WTC11 (cell line): ENCODE results near the gene PLCB3. TPM values are rescaled to one million over a fixed set of nuclear protein-coding genes. Genes with fewer than 3 reads are reported as not detected.
A peak's percentile ranks its signal among the peaks of the same experiment; 100 is the strongest.

Experiments used
- ATAC-seq: fragments of 200-7000 bp; cut with Tn5 transposase; 2 replicates; pipeline ENCODE4 v1.10.0; 2021; ENCODE audit warnings: mild to moderate bottlenecking, moderate library complexity
- CTCF ChIA-PET: fragments of 300-600 bp; sonication (Branson Sonifier 250); formaldehyde crosslinking; loops from one replicate; lab custom pipeline; 2021; ENCODE audit warnings: antibody characterized with exemption; lab: Charles Lee
- POLR2A ChIA-PET: fragments of 350-600 bp; sonication (Branson Sonifier 250); formaldehyde crosslinking; loops from one replicate; lab custom pipeline; 2021; ENCODE audit warnings: antibody characterized with exemption; lab: Charles Lee
- DNase-seq: peaks from one replicate; pipeline ENCODE4 v3.0.0; 2021; ENCODE audit warnings: low spot score
- H3K27ac Mint-ChIP-seq: 2 replicates; pipeline ENCODE4 v1.8.0; 2021; ENCODE audit warnings: mixed read lengths
- H3K27me3 Mint-ChIP-seq: 2 replicates; pipeline ENCODE4 v1.8.0; 2021; ENCODE audit warnings: low read depth, mild to moderate bottlenecking, moderate library complexity, mixed read lengths
- H3K36me3 Mint-ChIP-seq: 2 replicates; pipeline ENCODE4 v1.8.0; 2021; ENCODE audit warnings: mixed read lengths
- H3K4me1 Mint-ChIP-seq: 2 replicates; pipeline ENCODE4 v1.8.0; 2022; ENCODE audit warnings: mixed read lengths
- H3K4me3 Mint-ChIP-seq: 2 replicates; pipeline ENCODE4 v1.8.0; 2021; ENCODE audit warnings: mild to moderate bottlenecking, moderate library complexity, mixed read lengths
- H3K9me3 Mint-ChIP-seq: 2 replicates; pipeline ENCODE4 v1.8.0; 2021; ENCODE audit warnings: mixed read lengths
- EMX1 ChIP-seq: fragments of 250-450 bp; sonication (Bioruptor Pico); IDR thresholded peaks from 2 replicates; pipeline ENCODE4 v1.8.0; 2021; ENCODE audit warnings: mild to moderate bottlenecking
- GRHL2 ChIP-seq: fragments of 250-450 bp; sonication (Bioruptor Pico); IDR thresholded peaks from 2 replicates; pipeline ENCODE4 v1.8.0; 2022; ENCODE audit warnings: mild to moderate bottlenecking, moderate library complexity; ENCODE audit not compliant: insufficient replicate concordance, severe bottlenecking
- RELA ChIP-seq: sonication (generic); formaldehyde crosslinking; IDR thresholded peaks from 2 replicates; pipeline ENCODE4 v1.8.1; 2022; ENCODE audit warnings: missing genetic modification reagents, mild to moderate bottlenecking, borderline replicate concordance
- SP1 ChIP-seq: sonication (generic); formaldehyde crosslinking; conservative IDR thresholded peaks from 2 replicates; pipeline ENCODE4 v1.8.1; 2022; ENCODE audit warnings: missing genetic modification reagents
- TEAD1 ChIP-seq: sonication (generic); formaldehyde crosslinking; IDR thresholded peaks from 2 replicates; pipeline ENCODE4 v1.8.0; 2022; ENCODE audit warnings: mild to moderate bottlenecking, missing genetic modification reagents
- TEAD4 ChIP-seq: sonication (generic); formaldehyde crosslinking; IDR thresholded peaks from 2 replicates; pipeline ENCODE4 v1.8.0; 2022; ENCODE audit warnings: mild to moderate bottlenecking, missing genetic modification reagents
- ZNF121 ChIP-seq: sonication (generic); formaldehyde crosslinking; IDR thresholded peaks from 2 replicates; pipeline ENCODE4 v1.8.0; 2023; ENCODE audit warnings: missing genetic modification reagents
- ZNF232 ChIP-seq: sonication (generic); formaldehyde crosslinking; IDR thresholded peaks from 2 replicates; pipeline ENCODE4 v1.8.0; 2022; ENCODE audit warnings: mild to moderate bottlenecking, missing genetic modification reagents
- ZNF317 ChIP-seq: sonication (generic); formaldehyde crosslinking; IDR thresholded peaks from 2 replicates; pipeline ENCODE4 v1.8.1; 2023; ENCODE audit warnings: low read depth, mild to moderate bottlenecking, moderate library complexity, missing genetic modification reagents, borderline replicate concordance
- ZNF396 ChIP-seq: fragments of 250-450 bp; sonication (Bioruptor Pico); IDR thresholded peaks from 2 replicates; pipeline ENCODE4 v1.8.0; 2021; ENCODE audit warnings: mild to moderate bottlenecking, moderate library complexity, borderline replicate concordance
- ZNF416 ChIP-seq: fragments of 250-450 bp; sonication (Bioruptor Pico); IDR thresholded peaks from 2 replicates; pipeline ENCODE4 v1.9.0; 2021; ENCODE audit warnings: mild to moderate bottlenecking, inconsistent platforms
- ZNF671 ChIP-seq: fragments of 250-450 bp; sonication (Bioruptor Pico); IDR thresholded peaks from 2 replicates; pipeline ENCODE4 v1.8.0; 2021; ENCODE audit warnings: mild to moderate bottlenecking
- total RNA-seq: library from RNA; stranded (reverse); gene quantifications from 3 replicates; pipeline ENCODE4 v1.2.3, GENCODE V29; 2021
- TF ChIP-seq, protein P1 (sequence below): sonication (generic); formaldehyde crosslinking; IDR thresholded peaks from 2 replicates; pipeline ENCODE4 v1.8.0; 2023; ENCODE audit warnings: mild to moderate bottlenecking, missing genetic modification reagents
- TF ChIP-seq, protein P2 (sequence below): sonication (generic); formaldehyde crosslinking; IDR thresholded peaks from 2 replicates; pipeline ENCODE4 v1.8.0; 2023; ENCODE audit warnings: missing genetic modification reagents
- TF ChIP-seq, protein P3 (sequence below): sonication (generic); formaldehyde crosslinking; IDR thresholded peaks from 2 replicates; pipeline ENCODE4 v1.8.1; 2022; ENCODE audit warnings: mild to moderate bottlenecking, moderate library complexity, missing genetic modification reagents
- TF ChIP-seq, protein P4 (sequence below): sonication (generic); formaldehyde crosslinking; IDR thresholded peaks from 2 replicates; pipeline ENCODE4 v1.8.1; 2022; ENCODE audit warnings: missing genetic modification reagents, borderline replicate concordance
- TF ChIP-seq, protein P5 (sequence below): sonication (generic); formaldehyde crosslinking; IDR thresholded peaks from 2 replicates; pipeline ENCODE4 v1.8.1; 2023; ENCODE audit warnings: mild to moderate bottlenecking, missing genetic modification reagents, moderate library complexity
- TF ChIP-seq, protein P6 (sequence below): sonication (generic); formaldehyde crosslinking; IDR thresholded peaks from 2 replicates; pipeline ENCODE4 v1.8.1; 2023; ENCODE audit warnings: mild to moderate bottlenecking, missing genetic modification reagents, borderline replicate concordance
- TF ChIP-seq, protein P7 (sequence below): fragments of 200-600 bp; IDR thresholded peaks from 2 replicates; pipeline ENCODE4 v1.8.0; 2022; ENCODE audit warnings: antibody characterized with exemption

Gene PLCB3
- total RNA-seq, 1 experiment from 2014 or later = 97.4 TPM

DNA sequence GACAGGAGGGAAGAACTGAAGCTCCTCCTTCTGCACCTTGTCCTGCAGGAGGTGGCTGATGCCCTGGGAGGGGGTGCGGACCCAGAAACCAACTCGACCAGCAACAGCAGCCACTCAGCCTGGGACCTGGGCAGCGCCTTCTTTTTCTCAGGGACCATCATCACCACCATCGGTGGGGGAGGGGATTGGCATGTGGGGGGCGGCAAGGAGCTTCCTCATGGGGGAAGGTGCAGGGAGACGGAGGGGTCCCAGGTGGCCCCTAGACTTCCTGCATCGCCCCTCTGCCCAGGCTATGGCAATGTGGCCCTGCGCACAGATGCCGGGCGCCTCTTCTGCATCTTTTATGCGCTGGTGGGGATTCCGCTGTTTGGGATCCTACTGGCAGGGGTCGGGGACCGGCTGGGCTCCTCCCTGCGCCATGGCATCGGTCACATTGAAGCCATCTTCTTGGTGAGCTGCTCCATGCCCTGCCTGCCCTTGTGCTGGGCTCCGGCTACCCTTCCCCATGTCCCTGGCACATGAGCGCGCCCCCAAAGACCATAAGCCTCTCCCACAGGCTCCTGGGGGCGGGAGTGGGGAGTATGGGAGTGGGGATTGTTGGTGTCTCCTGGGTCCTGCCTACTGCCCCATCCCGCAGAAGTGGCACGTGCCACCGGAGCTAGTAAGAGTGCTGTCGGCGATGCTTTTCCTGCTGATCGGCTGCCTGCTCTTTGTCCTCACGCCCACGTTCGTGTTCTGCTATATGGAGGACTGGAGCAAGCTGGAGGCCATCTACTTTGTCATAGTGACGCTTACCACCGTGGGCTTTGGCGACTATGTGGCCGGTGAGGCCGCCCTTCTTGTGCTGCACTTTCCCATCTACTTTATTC lies 45.7 kb downstream of the PLCB3 start (continued):
- TF ChIP-seq, protein P1, sequence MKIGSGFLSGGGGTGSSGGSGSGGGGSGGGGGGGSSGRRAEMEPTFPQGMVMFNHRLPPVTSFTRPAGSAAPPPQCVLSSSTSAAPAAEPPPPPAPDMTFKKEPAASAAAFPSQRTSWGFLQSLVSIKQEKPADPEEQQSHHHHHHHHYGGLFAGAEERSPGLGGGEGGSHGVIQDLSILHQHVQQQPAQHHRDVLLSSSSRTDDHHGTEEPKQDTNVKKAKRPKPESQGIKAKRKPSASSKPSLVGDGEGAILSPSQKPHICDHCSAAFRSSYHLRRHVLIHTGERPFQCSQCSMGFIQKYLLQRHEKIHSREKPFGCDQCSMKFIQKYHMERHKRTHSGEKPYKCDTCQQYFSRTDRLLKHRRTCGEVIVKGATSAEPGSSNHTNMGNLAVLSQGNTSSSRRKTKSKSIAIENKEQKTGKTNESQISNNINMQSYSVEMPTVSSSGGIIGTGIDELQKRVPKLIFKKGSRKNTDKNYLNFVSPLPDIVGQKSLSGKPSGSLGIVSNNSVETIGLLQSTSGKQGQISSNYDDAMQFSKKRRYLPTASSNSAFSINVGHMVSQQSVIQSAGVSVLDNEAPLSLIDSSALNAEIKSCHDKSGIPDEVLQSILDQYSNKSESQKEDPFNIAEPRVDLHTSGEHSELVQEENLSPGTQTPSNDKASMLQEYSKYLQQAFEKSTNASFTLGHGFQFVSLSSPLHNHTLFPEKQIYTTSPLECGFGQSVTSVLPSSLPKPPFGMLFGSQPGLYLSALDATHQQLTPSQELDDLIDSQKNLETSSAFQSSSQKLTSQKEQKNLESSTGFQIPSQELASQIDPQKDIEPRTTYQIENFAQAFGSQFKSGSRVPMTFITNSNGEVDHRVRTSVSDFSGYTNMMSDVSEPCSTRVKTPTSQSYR (CRISPR knock-in tag) = no peak
- TF ChIP-seq GRHL2 = no peak
- TF ChIP-seq, protein P2, sequence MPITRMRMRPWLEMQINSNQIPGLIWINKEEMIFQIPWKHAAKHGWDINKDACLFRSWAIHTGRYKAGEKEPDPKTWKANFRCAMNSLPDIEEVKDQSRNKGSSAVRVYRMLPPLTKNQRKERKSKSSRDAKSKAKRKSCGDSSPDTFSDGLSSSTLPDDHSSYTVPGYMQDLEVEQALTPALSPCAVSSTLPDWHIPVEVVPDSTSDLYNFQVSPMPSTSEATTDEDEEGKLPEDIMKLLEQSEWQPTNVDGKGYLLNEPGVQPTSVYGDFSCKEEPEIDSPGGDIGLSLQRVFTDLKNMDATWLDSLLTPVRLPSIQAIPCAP = no peak
- no peak for TF ChIP-seq RELA (CRISPR knock-in tag)
- TF ChIP-seq, protein P3, sequence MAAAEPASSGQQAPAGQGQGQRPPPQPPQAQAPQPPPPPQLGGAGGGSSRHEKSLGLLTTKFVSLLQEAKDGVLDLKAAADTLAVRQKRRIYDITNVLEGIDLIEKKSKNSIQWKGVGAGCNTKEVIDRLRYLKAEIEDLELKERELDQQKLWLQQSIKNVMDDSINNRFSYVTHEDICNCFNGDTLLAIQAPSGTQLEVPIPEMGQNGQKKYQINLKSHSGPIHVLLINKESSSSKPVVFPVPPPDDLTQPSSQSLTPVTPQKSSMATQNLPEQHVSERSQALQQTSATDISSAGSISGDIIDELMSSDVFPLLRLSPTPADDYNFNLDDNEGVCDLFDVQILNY (CRISPR knock-in tag) = no peak
- no peak for TF ChIP-seq TEAD4 (CRISPR knock-in tag)

DNA sequence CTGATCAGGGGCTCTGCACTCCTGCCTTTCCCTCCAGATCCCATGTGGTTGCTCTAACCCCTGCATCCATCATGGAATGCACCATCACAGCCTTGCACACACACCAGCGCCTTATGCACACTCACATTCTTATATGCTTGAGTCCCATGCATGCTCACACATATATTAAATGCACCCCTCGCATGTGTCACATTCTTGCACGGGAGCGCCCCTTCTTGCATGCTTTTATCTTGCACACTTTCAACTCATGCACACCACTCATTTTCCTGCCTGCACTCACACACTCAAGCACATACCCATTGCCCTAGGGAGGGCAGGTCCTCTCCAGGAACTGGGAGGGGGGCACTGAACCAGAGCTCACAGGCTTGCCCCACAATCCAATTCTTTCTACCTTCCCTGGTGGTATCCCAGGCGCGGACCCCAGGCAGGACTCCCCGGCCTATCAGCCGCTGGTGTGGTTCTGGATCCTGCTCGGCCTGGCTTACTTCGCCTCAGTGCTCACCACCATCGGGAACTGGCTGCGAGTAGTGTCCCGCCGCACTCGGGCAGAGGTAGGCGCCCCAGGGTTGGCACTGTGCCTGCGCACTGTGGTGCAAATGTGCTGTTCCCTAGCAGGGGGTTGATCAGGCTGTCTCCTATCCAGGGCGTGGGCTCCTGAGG lies 46.5 kb downstream of the PLCB3 start:
- TF ChIP-seq EMX1 = no peak
- TF ChIP-seq TEAD1 (CRISPR knock-in tag) = no peak
- TF ChIP-seq, protein P4, sequence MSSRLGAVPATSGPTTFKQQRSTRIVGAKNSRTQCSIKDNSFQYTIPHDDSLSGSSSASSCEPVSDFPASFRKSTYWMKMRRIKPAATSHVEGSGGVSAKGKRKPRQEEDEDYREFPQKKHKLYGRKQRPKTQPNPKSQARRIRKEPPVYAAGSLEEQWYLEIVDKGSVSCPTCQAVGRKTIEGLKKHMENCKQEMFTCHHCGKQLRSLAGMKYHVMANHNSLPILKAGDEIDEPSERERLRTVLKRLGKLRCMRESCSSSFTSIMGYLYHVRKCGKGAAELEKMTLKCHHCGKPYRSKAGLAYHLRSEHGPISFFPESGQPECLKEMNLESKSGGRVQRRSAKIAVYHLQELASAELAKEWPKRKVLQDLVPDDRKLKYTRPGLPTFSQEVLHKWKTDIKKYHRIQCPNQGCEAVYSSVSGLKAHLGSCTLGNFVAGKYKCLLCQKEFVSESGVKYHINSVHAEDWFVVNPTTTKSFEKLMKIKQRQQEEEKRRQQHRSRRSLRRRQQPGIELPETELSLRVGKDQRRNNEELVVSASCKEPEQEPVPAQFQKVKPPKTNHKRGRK (CRISPR knock-in tag) = no peak
- TF ChIP-seq, protein P5, sequence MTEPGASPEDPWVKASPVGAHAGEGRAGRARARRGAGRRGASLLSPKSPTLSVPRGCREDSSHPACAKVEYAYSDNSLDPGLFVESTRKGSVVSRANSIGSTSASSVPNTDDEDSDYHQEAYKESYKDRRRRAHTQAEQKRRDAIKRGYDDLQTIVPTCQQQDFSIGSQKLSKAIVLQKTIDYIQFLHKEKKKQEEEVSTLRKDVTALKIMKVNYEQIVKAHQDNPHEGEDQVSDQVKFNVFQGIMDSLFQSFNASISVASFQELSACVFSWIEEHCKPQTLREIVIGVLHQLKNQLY = no peak
- TF ChIP-seq, protein P6, sequence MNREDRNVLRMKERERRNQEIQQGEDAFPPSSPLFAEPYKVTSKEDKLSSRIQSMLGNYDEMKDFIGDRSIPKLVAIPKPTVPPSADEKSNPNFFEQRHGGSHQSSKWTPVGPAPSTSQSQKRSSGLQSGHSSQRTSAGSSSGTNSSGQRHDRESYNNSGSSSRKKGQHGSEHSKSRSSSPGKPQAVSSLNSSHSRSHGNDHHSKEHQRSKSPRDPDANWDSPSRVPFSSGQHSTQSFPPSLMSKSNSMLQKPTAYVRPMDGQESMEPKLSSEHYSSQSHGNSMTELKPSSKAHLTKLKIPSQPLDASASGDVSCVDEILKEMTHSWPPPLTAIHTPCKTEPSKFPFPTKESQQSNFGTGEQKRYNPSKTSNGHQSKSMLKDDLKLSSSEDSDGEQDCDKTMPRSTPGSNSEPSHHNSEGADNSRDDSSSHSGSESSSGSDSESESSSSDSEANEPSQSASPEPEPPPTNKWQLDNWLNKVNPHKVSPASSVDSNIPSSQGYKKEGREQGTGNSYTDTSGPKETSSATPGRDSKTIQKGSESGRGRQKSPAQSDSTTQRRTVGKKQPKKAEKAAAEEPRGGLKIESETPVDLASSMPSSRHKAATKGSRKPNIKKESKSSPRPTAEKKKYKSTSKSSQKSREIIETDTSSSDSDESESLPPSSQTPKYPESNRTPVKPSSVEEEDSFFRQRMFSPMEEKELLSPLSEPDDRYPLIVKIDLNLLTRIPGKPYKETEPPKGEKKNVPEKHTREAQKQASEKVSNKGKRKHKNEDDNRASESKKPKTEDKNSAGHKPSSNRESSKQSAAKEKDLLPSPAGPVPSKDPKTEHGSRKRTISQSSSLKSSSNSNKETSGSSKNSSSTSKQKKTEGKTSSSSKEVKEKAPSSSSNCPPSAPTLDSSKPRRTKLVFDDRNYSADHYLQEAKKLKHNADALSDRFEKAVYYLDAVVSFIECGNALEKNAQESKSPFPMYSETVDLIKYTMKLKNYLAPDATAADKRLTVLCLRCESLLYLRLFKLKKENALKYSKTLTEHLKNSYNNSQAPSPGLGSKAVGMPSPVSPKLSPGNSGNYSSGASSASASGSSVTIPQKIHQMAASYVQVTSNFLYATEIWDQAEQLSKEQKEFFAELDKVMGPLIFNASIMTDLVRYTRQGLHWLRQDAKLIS (CRISPR knock-in tag) = no peak
- TF ChIP-seq ZNF232 (CRISPR knock-in tag) = no peak
- TF ChIP-seq, protein P7, sequence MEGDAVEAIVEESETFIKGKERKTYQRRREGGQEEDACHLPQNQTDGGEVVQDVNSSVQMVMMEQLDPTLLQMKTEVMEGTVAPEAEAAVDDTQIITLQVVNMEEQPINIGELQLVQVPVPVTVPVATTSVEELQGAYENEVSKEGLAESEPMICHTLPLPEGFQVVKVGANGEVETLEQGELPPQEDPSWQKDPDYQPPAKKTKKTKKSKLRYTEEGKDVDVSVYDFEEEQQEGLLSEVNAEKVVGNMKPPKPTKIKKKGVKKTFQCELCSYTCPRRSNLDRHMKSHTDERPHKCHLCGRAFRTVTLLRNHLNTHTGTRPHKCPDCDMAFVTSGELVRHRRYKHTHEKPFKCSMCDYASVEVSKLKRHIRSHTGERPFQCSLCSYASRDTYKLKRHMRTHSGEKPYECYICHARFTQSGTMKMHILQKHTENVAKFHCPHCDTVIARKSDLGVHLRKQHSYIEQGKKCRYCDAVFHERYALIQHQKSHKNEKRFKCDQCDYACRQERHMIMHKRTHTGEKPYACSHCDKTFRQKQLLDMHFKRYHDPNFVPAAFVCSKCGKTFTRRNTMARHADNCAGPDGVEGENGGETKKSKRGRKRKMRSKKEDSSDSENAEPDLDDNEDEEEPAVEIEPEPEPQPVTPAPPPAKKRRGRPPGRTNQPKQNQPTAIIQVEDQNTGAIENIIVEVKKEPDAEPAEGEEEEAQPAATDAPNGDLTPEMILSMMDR = no peak
- TF ChIP-seq ZNF317 (CRISPR knock-in tag) = no peak
- TF ChIP-seq ZNF396 (CRISPR knock-in tag) = no peak
- no peak for TF ChIP-seq ZNF121 (CRISPR knock-in tag)
- no peak for TF ChIP-seq SP1
- TF ChIP-seq ZNF671 (CRISPR knock-in tag) = no peak
- no peak for TF ChIP-seq ZNF416 (CRISPR knock-in tag)
- Mint-ChIP-seq H3K27me3 (peaks cover 92% of the 10 kb centered on the region), H3K9me3 (no peaks in the 10 kb centered on the region), H3K27ac (no peak overlapping the region), H3K36me3 (no peaks in the 10 kb centered on the region), H3K4me3 (peak overlapping the region; percentile 5; the same call in 1 of the 2 replicates), H3K4me1 (peaks cover 12% of the 10 kb centered on the region)
- ATAC-seq (no peak), DNase-seq (no peak)
- ChIA-PET POLR2A (no interaction called here), CTCF (interaction anchor here (1.1 to 1.9 kb wide), 2 partner anchors 26 to 94 kb away, joined by 3 to 5 read pairs; no protein-coding TSS in a partner anchor)
